ENCODE data around the gene PPP2R5B.

DNA sequence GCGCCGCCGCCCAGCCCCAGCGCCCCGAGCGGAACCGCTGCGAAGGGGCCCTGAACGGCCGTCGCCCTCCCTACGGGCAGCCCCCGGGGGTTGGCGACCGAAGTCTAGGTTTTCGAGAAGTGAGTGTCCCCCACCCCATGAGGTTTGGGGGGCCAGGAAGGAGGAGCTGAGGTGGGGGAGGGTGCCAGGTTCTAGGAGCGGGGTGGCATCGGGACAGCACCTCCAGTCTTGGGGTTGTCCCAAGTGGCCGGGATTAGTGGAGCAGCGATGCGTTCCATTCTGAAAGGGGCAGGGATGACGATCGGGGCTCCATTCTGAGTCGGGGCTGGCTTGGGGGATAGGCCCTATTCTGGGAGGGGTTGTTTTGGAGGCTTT is 408 bp downstream of the PPP2R5B start:
- TF ChIP-seq CTCF (IDR thresholded peaks at IDR 0.05) (no peak), POLR2A (IDR thresholded peaks at IDR 0.05) (no peak), EP300 (IDR thresholded peaks at IDR 0.05) (no peak)
